Loucy (cell line): ENCODE measurements around the gene CPD.

Experiments
- H2AFZ ChIP-seq: fragments of 200-600 bp; sonication (generic); 2 replicates; pipeline ENCODE4 v1.6.0; 2016; ENCODE audit warnings: antibody characterized with exemption, mild to moderate bottlenecking, low read length, moderate library complexity
- H3F3A ChIP-seq: fragments of 200-600 bp; 2 replicates; pipeline ENCODE4 v1.6.0; 2016; ENCODE audit warnings: antibody characterized with exemption, low read depth, mild to moderate bottlenecking
- H3K27me3 ChIP-seq: fragments of 200-600 bp; sonication (generic); 2 replicates; pipeline ENCODE4 v1.6.1; 2014; ENCODE audit warnings: low read length, mild to moderate bottlenecking; ENCODE audit not compliant: insufficient read depth, poor library complexity, severe bottlenecking
- H3K36me3 ChIP-seq: fragments of 200-600 bp; sonication (generic); 2 replicates; pipeline ENCODE4 v1.6.1; 2016; ENCODE audit warnings: low read length; ENCODE audit not compliant: insufficient read depth
- H3K4me1 ChIP-seq: fragments of 200-600 bp; sonication (generic); 2 replicates; pipeline ENCODE4 v1.5.1; 2014; ENCODE audit warnings: low read length, mild to moderate bottlenecking; ENCODE audit not compliant: insufficient read depth, poor library complexity, severe bottlenecking
- H3K4me2 ChIP-seq: fragments of 200-600 bp; sonication (generic); 2 replicates; pipeline ENCODE4 v1.6.0; 2014; ENCODE audit warnings: antibody characterized with exemption, low read length, low read depth, mild to moderate bottlenecking; ENCODE audit not compliant: poor library complexity, severe bottlenecking
- H3K4me3 ChIP-seq: fragments of 200-600 bp; sonication (generic); 2 replicates; pipeline ENCODE4 v1.5.1; 2014; ENCODE audit warnings: low read length, mild to moderate bottlenecking, mixed read lengths; ENCODE audit not compliant: poor library complexity, severe bottlenecking
- H3K79me2 ChIP-seq: fragments of 200-600 bp; sonication (generic); 2 replicates; pipeline ENCODE4 v1.6.1; 2014; ENCODE audit warnings: low read length; ENCODE audit not compliant: insufficient read depth
- H3K9ac ChIP-seq: fragments of 200-600 bp; sonication (generic); 2 replicates; pipeline ENCODE4 v1.6.0; 2014; ENCODE audit warnings: mild to moderate bottlenecking, low read depth, low read length, moderate library complexity; ENCODE audit not compliant: poor library complexity, severe bottlenecking
- H3K9me2 ChIP-seq: fragments of 200-600 bp; sonication (generic); replicated peaks from 2 replicates; pipeline ENCODE4 v1.6.1; 2016; ENCODE audit warnings: low read depth, low read length, mixed read lengths
- H3K9me3 ChIP-seq: fragments of 200-600 bp; sonication (generic); 2 replicates; pipeline ENCODE4 v1.6.1; 2014; ENCODE audit warnings: mild to moderate bottlenecking, antibody characterized with exemption, low read length, low read depth; ENCODE audit not compliant: insufficient read depth
- H4K20me1 ChIP-seq: fragments of 200-600 bp; sonication (generic); 2 replicates; pipeline ENCODE4 v1.6.0; 2014; ENCODE audit warnings: antibody characterized with exemption, low read length, mild to moderate bottlenecking; ENCODE audit not compliant: insufficient read depth, poor library complexity, severe bottlenecking
- EZH2phosphoT487 ChIP-seq: fragments of 200-600 bp; IDR thresholded peaks from 2 replicates; pipeline ENCODE4 v1.6.1; 2018; ENCODE audit warnings: antibody characterized with exemption, mild to moderate bottlenecking, moderate library complexity, borderline replicate concordance
- TF ChIP-seq, protein P1 (sequence below): fragments of 200-600 bp; sonication (generic); conservative IDR thresholded peaks from 2 replicates; pipeline ENCODE4 v1.5.1; 2014; ENCODE audit warnings: mild to moderate bottlenecking, antibody characterized with exemption, low read length

The CPD gene

DNA sequence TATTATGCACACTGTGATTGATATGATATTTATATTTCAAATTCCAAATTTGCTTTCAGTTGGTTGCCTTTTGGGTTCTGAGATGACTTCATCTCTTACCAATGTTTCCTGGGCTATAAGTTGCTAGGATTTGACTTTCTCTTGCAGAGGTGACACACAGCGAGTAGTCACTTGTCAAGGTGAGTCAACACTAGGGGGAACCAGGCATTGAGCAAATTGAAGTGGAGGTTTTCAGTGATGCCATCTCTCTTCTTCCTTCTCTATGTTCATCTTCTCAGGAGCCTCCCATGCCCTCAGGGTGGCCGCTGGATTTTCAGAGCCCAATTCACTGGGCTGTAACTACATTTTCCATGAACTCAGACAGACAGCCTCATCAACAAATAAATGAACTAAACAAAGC is 6.0 kb upstream of the CPD start:
- H2AFZ ChIP-seq: no peak overlapping the region
- H3K4me3 ChIP-seq: no peak overlapping the region
- no peaks in the 10 kb centered on the region for H4K20me1 ChIP-seq
- no peaks in the 10 kb centered on the region for H3K36me3 ChIP-seq
- H3K9ac ChIP-seq: no peak overlapping the region
- H3K4me2 ChIP-seq: no peak overlapping the region
- no peaks in the 10 kb centered on the region for H3K4me1 ChIP-seq
- no peaks in the 10 kb centered on the region for H3F3A ChIP-seq
- no peaks in the 10 kb centered on the region for H3K9me3 ChIP-seq
- no peaks in the 10 kb centered on the region for H3K79me2 ChIP-seq
- TF ChIP-seq, protein P1, sequence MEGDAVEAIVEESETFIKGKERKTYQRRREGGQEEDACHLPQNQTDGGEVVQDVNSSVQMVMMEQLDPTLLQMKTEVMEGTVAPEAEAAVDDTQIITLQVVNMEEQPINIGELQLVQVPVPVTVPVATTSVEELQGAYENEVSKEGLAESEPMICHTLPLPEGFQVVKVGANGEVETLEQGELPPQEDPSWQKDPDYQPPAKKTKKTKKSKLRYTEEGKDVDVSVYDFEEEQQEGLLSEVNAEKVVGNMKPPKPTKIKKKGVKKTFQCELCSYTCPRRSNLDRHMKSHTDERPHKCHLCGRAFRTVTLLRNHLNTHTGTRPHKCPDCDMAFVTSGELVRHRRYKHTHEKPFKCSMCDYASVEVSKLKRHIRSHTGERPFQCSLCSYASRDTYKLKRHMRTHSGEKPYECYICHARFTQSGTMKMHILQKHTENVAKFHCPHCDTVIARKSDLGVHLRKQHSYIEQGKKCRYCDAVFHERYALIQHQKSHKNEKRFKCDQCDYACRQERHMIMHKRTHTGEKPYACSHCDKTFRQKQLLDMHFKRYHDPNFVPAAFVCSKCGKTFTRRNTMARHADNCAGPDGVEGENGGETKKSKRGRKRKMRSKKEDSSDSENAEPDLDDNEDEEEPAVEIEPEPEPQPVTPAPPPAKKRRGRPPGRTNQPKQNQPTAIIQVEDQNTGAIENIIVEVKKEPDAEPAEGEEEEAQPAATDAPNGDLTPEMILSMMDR: peak; percentile 49
- no peak for TF ChIP-seq EZH2phosphoT487
- H3K27me3 ChIP-seq: no peaks in the 10 kb centered on the region
- no peaks in the 10 kb centered on the region for H3K9me2 ChIP-seq

DNA sequence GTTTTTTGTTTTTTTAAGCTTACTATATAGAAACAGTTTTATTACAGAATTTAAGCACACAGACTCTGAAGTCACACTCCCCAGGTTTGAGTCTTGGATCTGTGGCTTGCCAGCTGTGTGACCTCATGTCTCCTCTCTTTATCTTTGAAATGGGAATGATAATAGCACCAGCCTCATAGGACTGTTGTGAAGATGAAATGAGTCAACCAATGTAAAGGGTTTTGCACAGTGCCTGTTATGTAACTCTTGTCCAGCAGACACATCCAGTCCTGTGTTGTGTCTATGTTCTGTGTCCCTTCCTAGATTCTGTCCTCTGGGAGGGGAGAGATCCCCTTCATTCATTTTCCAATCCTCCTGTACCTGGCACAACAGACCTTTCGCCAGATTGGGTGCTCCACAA is 3.1 kb upstream of the CPD start:
- no peak overlapping the region for H3K4me3 ChIP-seq
- no peak overlapping the region for H3K4me2 ChIP-seq
- H3F3A ChIP-seq: no peaks in the 10 kb centered on the region
- TF ChIP-seq EZH2phosphoT487: no peak
- TF ChIP-seq, protein P1: no peak
- H3K9me3 ChIP-seq: no peaks in the 10 kb centered on the region
- H3K79me2 ChIP-seq: peaks cover 12% of the 10 kb centered on the region
- no peak overlapping the region for H3K9ac ChIP-seq
- no peaks in the 10 kb centered on the region for H3K27me3 ChIP-seq
- H3K9me2 ChIP-seq: no peaks in the 10 kb centered on the region
- peaks cover 8% of the 10 kb centered on the region for H4K20me1 ChIP-seq
- H3K4me1 ChIP-seq: peaks cover 14% of the 10 kb centered on the region
- no peaks in the 10 kb centered on the region for H3K36me3 ChIP-seq
- no peak overlapping the region for H2AFZ ChIP-seq

DNA sequence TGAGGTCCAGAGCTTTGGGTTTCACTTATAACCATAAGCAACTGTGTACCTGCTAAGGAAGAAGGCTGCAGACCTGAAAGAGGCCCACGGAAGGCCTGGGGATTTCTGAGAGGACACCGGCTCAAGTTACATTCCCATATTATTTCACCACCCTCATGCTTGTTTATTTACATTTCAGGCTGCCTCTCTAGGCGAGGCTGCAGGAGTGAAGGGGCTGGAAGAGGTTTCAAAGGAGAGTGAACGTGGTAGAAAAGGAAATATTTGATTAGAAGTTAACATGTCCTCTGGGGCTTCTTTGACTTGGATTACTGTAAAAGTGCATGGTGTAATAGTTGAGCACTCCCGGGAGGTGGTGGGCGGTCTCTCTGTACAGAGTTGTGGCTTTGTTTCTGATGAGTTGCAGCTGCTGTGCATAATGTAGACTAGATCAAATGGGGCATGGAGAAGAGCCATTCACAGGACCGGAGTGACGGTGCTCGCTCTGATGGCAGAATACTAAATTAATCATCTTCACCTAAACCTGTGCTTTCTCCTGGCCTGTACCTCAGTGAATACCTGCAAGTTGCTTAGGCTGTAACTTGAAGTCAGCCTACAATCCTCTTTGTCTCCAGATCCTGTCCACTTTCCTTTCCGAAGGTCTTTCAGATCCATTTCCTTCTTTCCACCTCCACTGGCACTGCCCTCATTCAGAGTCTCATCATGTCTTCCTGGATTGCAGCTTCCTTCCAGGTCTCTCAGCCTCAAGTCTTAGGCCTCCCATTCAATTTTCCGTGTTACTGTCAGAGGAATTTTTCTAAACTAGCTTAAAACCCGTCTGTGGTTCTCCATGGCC is 1.9 kb upstream of the CPD start:
- Histone ChIP-seq H3K9me3 (no peaks in the 10 kb centered on the region), H3K4me2 (no peak overlapping the region), H3F3A (peaks cover 2% of the 10 kb centered on the region; the same call in 1 of the 2 replicates), H3K4me3 (no peak overlapping the region), H2AFZ (0 out of 2 replicates have a peak overlapping the region, but pooled peaks have one; percentile 53), H3K27me3 (no peaks in the 10 kb centered on the region), H3K79me2 (peaks cover 22% of the 10 kb centered on the region), H3K9ac (no peak overlapping the region), H3K4me1 (peaks cover 26% of the 10 kb centered on the region), H3K36me3 (no peaks in the 10 kb centered on the region), H4K20me1 (peaks cover 19% of the 10 kb centered on the region), H3K9me2 (no peaks in the 10 kb centered on the region)
- no peak for TF ChIP-seq EZH2phosphoT487
- TF ChIP-seq, protein P1: no peak
